Stomach (tissue), 4 donors: Measurements from ENCODE around the gene VAMP3.

Experiments
- EP300 ChIP-seq: sonication (generic); formaldehyde crosslinking; IDR thresholded peaks from one replicate; pipeline ENCODE4 v1.6.1; 2017; ENCODE audit warnings: antibody characterized with exemption
- POLR2A ChIP-seq, 4 donors: fragments of 450-650 bp; IDR thresholded peaks; one replicate each; pipeline ENCODE4 v1.6.1; 2016; ENCODE audit warnings: antibody characterized with exemption in 4 of 4, control low read depth in 2 of 4, mild to moderate bottlenecking in 1 of 4, moderate library complexity in 1 of 4
- POLR2AphosphoS5 ChIP-seq, 3 donors: sonication (generic); formaldehyde crosslinking; IDR thresholded peaks; one replicate each; pipeline ENCODE4 v1.6.1; 2016; ENCODE audit warnings: antibody characterized with exemption in 3 of 3
- TF ChIP-seq, protein P1 (sequence below), 7 experiments: fragments of 450-650 bp in 4 of 7; fragments of 200-600 bp in 3 of 7; sonication (generic) in 3 of 7; IDR thresholded peaks; one replicate each; pipeline ENCODE4 v1.5.1; 2016 to 2019; ENCODE audit warnings: antibody characterized with exemption in 7 of 7, control low read depth in 2 of 7, mild to moderate bottlenecking in 1 of 7

DNA sequence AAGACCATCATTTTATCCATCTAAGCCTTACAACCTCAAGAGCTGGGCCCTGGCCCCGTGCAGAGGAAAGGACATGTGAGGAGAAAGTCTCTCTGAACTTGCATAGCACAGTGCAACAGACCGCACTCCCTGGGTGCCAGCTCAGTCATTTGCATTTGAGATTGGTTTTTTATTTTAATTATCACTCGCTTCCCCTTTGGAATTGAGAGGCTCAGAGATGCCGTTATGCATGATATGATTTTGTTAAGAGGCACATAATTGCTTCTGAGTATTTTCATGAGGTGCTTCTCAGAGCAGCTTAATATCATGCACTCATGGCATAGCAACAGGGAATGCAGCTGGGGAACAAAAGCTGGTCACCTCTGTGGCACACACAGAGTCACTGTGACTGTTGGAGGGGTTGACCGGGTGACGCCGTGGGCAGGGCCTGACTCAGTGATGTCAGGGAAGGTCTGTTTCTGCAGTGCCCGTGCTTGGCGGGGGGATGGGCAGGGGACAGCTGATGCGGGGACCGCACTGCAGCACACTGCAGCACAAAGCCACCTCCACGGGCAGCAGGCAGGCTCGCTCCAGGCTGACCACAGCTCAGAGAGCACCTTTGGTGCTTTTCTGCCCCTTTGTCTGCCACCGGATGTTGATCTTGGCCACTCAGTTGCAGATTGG, 43.2 kb upstream of the VAMP3 start:
- no peak for TF ChIP-seq POLR2A (IDR thresholded peaks at IDR 0.05)
- TF ChIP-seq EP300: no peak
- TF ChIP-seq, protein P1, sequence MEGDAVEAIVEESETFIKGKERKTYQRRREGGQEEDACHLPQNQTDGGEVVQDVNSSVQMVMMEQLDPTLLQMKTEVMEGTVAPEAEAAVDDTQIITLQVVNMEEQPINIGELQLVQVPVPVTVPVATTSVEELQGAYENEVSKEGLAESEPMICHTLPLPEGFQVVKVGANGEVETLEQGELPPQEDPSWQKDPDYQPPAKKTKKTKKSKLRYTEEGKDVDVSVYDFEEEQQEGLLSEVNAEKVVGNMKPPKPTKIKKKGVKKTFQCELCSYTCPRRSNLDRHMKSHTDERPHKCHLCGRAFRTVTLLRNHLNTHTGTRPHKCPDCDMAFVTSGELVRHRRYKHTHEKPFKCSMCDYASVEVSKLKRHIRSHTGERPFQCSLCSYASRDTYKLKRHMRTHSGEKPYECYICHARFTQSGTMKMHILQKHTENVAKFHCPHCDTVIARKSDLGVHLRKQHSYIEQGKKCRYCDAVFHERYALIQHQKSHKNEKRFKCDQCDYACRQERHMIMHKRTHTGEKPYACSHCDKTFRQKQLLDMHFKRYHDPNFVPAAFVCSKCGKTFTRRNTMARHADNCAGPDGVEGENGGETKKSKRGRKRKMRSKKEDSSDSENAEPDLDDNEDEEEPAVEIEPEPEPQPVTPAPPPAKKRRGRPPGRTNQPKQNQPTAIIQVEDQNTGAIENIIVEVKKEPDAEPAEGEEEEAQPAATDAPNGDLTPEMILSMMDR (IDR thresholded peaks at IDR 0.05): no peak
- TF ChIP-seq POLR2AphosphoS5 (IDR thresholded peaks at IDR 0.05): no peak
